Heart right ventricle (tissue), 16 donors: ENCODE measurements around the gene CLDND1. TPM values are rescaled to one million over a fixed set of nuclear protein-coding genes. Genes with fewer than 3 reads are reported as not detected.

Experiments
- ATAC-seq, 8 donors: fragments of 200-7000 bp; cut with Tn5 transposase; one replicate each; pipeline ENCODE4 v1.9.1; 2020; ENCODE audit warnings: mild to moderate bottlenecking in 8 of 8, moderate library complexity in 8 of 8, moderate number of reproducible peaks in 1 of 8
- DNase-seq, 2 donors: peaks; one replicate each; pipeline ENCODE4 v3.0.0-alpha.2; 2020
- H3K27ac ChIP-seq, 10 donors: fragments of 200-600 bp; sonication (generic) in 2 of 10; one replicate each; pipeline versions ENCODE4 v1.5.0 to v1.8.0; 2020 to 2022; ENCODE audit warnings: mild to moderate bottlenecking in 3 of 10
- H3K27me3 ChIP-seq, 7 donors: fragments of 200-600 bp; one replicate each; pipeline ENCODE4 v1.8.0; 2021 to 2022; ENCODE audit warnings: mild to moderate bottlenecking in 2 of 7
- H3K36me3 ChIP-seq, 9 donors: fragments of 200-600 bp; sonication (generic) in 1 of 9; one replicate each; pipeline versions ENCODE4 v1.5.0 to v1.8.0; 2020 to 2022; ENCODE audit warnings: mild to moderate bottlenecking in 2 of 9
- H3K4me1 ChIP-seq, 9 donors: fragments of 200-600 bp; sonication (generic) in 1 of 9; one replicate each; pipeline versions ENCODE4 v1.5.0 to v1.8.0; 2020 to 2022; ENCODE audit warnings: mild to moderate bottlenecking in 4 of 9
- H3K4me3 ChIP-seq, 10 donors: fragments of 200-600 bp; sonication (generic) in 2 of 10; one replicate each; pipeline versions ENCODE4 v1.5.0 to v1.8.0; 2020 to 2022; ENCODE audit warnings: mild to moderate bottlenecking in 7 of 10, moderate library complexity in 2 of 10
- H3K9me3 ChIP-seq, 11 donors: fragments of 200-600 bp in 10 of 11; sonication (generic) in 2 of 11; one replicate each; pipeline versions ENCODE4 v1.5.0 to v1.8.0; 2013 to 2022; ENCODE audit warnings: mild to moderate bottlenecking in 2 of 11, control low read depth in 1 of 11, moderate library complexity in 1 of 11
- WGBS, 2 donors: extraction: QIAGEN DNeasy Blood & Tissue Kit; methylation state at CpG; one replicate each; pipeline ENCODE4 v1.1.7; 2013; ENCODE audit warnings: inconsistent platforms in 1 of 2; 5-methylcytosine and 5-hydroxymethylcytosine counted together
- intact Hi-C, 10 donors: fragments of 100-400 bp; cut with DNase I; formaldehyde crosslinking; loops; one replicate each; pipeline versions ENCODE4 v1.11.1 to v1.14.2; 2022
- polyA plus RNA-seq, 2 donors: library from polyadenylated mRNA; stranded (reverse); fragments of 200-250 nt; gene quantifications; one replicate each; pipeline ENCODE4 v1.2.3, GENCODE V29; 2013
- total RNA-seq, 10 donors: library from RNA; stranded (reverse); fragmentation: NEBNext Ultra II Directional in 3 of 10; extraction: Animal tissue kit (Norgen Biotek cat#: 25700) in 3 of 10; gene quantifications; one replicate each; pipeline versions ENCODE4 v1.2.1 to v1.2.4, GENCODE V29; 2021 to 2023
- TF ChIP-seq, protein P1 (sequence below), 9 donors: fragments of 200-600 bp; sonication (generic) in 2 of 9; IDR thresholded peaks; one replicate each; pipeline versions ENCODE4 v1.5.0 to v1.8.0; 2021 to 2022; ENCODE audit warnings: antibody characterized with exemption in 9 of 9, mild to moderate bottlenecking in 5 of 9, moderate library complexity in 1 of 9
- donor health status: Arrhythmogenic right ventricular cardiomyopathy.
- donor health status: ischemic (EF 13 %, LVEDD 7.1; RV severe dilation, severe dysfunction).
- donor health status: healthy with polysubstance abuse.
- donor health status: DM: no; HTN: yes; CAD: no.
- donor health status: DM: no; HTN: no; CAD: no.
- donor health status: ischemic (EF 25% LVEDD 6.9; RV normal size, moderate dysfunction).
- donor health status: ischemic (EF 25% LVEDD 5.7; RV mildly dilated, moderate dysfunction).
- donor health status: healthy.
- donor health status: DM: yes; HTN: yes; CAD: no.
- donor health status: Ischemic cardiomyopathy.
- donor health status: ischemic (EF 35%, LVEDD 5.7; RV mildly dilated, moderate dysfunction).
- donor health status: nonischemic (EF 11% LVEDD 7.7; RV severe dilation, severe dysfunction).
- donor health status: DM: yes; HTN: yes; CAD: no.
- donor health status: PGD.
- donor health status: ischemic (EF 29% LVEDD 5.4; RV normal size, mild dysfunction).
- donor health status: nonischemic (EF 23%, LVEDD 6.1; RV moderate dilation, normal function).

Gene CLDND1
- total and polyA plus RNA-seq, 12 donors = 55.6 to 99.9 (median 75.5) TPM

- Histone ChIP-seq H3K27ac (peak overlapping the region in 1 of 10 donors; percentile 4), H3K4me3 (no peak overlapping the region), H3K27me3 (no peaks in the 10 kb centered on the region), H3K36me3 (no peaks in the 10 kb centered on the region), H3K4me1 (peaks cover 0 to 8% (median 0%) of the 10 kb centered on the region in 9 donors), H3K9me3 (peaks cover 0 to 4% (median 0%) of the 10 kb centered on the region in 11 donors)
- TF ChIP-seq, protein P1, sequence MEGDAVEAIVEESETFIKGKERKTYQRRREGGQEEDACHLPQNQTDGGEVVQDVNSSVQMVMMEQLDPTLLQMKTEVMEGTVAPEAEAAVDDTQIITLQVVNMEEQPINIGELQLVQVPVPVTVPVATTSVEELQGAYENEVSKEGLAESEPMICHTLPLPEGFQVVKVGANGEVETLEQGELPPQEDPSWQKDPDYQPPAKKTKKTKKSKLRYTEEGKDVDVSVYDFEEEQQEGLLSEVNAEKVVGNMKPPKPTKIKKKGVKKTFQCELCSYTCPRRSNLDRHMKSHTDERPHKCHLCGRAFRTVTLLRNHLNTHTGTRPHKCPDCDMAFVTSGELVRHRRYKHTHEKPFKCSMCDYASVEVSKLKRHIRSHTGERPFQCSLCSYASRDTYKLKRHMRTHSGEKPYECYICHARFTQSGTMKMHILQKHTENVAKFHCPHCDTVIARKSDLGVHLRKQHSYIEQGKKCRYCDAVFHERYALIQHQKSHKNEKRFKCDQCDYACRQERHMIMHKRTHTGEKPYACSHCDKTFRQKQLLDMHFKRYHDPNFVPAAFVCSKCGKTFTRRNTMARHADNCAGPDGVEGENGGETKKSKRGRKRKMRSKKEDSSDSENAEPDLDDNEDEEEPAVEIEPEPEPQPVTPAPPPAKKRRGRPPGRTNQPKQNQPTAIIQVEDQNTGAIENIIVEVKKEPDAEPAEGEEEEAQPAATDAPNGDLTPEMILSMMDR (IDR thresholded peaks at IDR 0.05) = no peak
- ATAC-seq (no peak), DNase-seq (no peak)
- intact Hi-C loops = no loop called here
- WGBS, 2 donors = 81 to 85% methylated on average over 7 of the region's 7 CpGs
These were observed 33.7 kb upstream of the CLDND1 start for GRCh38 chr3:98556164-98557130.

- ATAC-seq (no peak), DNase-seq (no peak)
- H3K36me3 ChIP-seq = no peaks in the 10 kb centered on the region
- WGBS, 2 donors = 76 to 89% methylated on average over 4 of the region's 4 CpGs
- intact Hi-C loops = no loop called here
- no peak overlapping the region for H3K27ac ChIP-seq
- peaks cover 0 to 4% (median 0%) of the 10 kb centered on the region in 7 donors for H3K27me3 ChIP-seq
- H3K4me1 ChIP-seq = peaks cover 0 to 8% (median 0%) of the 10 kb centered on the region in 9 donors
- H3K9me3 ChIP-seq = peaks cover 0 to 4% (median 0%) of the 10 kb centered on the region in 11 donors
- H3K4me3 ChIP-seq = no peak overlapping the region
- TF ChIP-seq, protein P1 (IDR thresholded peaks at IDR 0.05) = no peak
These were observed 32.3 kb upstream of the CLDND1 start for GRCh38 chr3:98555025-98555379.

- intact Hi-C loops = no loop called here
- DNase-seq = no peak
- Histone ChIP-seq H3K27ac (no peak overlapping the region), H3K9me3 (peaks cover 0 to 1% (median 0%) of the 10 kb centered on the region in 11 donors), H3K36me3 (no peaks in the 10 kb centered on the region), H3K4me1 (peaks cover 0 to 8% (median 0%) of the 10 kb centered on the region in 9 donors), H3K27me3 (peaks cover 0 to 4% (median 0%) of the 10 kb centered on the region in 7 donors), H3K4me3 (no peak overlapping the region)
- TF ChIP-seq, protein P1 (IDR thresholded peaks at IDR 0.05) = no peak
- no peak for ATAC-seq
- WGBS, 2 donors = 91 to 95% methylated on average over 2 of the region's 2 CpGs
These were observed 31.9 kb upstream of the CLDND1 start for GRCh38 chr3:98554580-98554979.

- Histone ChIP-seq H3K4me1 (peaks cover 0 to 8% (median 0%) of the 10 kb centered on the region in 9 donors), H3K27ac (peak overlapping the region in 1 of 10 donors; percentile 18), H3K27me3 (peaks cover 0 to 4% (median 0%) of the 10 kb centered on the region in 7 donors), H3K9me3 (no peaks in the 10 kb centered on the region), H3K36me3 (no peaks in the 10 kb centered on the region), H3K4me3 (no peak overlapping the region)
- peak in 3 of 8 donors; percentile 16 to 51 (median 44) for ATAC-seq
- WGBS, 2 donors = 71 to 73% methylated on average over 2 of the region's 2 CpGs
- intact Hi-C loops = no loop called here
- no peak for DNase-seq
- TF ChIP-seq, protein P1 (IDR thresholded peaks at IDR 0.05) = no peak
These were observed 31.1 kb upstream of the CLDND1 start for GRCh38 chr3:98553753-98554152.
